H9 (cell line): Measurements from ENCODE around the gene BICD1. TPM values are rescaled to one million over a fixed set of nuclear protein-coding genes. Genes with fewer than 3 reads are reported as not detected.
A peak's percentile ranks its signal among the peaks of the same experiment; 100 is the strongest.
"Not testable (repeated sequence)": the region's sequence is repeated elsewhere in the genome, so short reads cannot be mapped to it uniquely, and the experiment has no call there.

Experiments
- DNase-seq: peaks from one replicate; pipeline ENCODE4 v3.0.0-alpha.2; 2017
- H2AFZ ChIP-seq: one replicate; pipeline ENCODE4 v1.6.1; 2013; ENCODE audit warnings: mild to moderate bottlenecking, low read length, control low read depth, moderate library complexity
- H2AK5ac ChIP-seq: 2 replicates; pipeline ENCODE4 v1.6.1; 2013; ENCODE audit warnings: low read length, control low read depth, mixed read lengths; ENCODE audit not compliant: insufficient read length
- H2BK120ac ChIP-seq: one replicate; pipeline ENCODE4 v1.6.1; 2013; ENCODE audit warnings: low read depth, mild to moderate bottlenecking, low read length, control low read depth, inconsistent platforms; ENCODE audit not compliant: poor library complexity, severe bottlenecking
- H2BK12ac ChIP-seq: 2 replicates; pipeline ENCODE4 v1.6.1; 2013; ENCODE audit warnings: low read length, control low read depth, mixed read lengths, low read depth; ENCODE audit not compliant: insufficient read length
- H2BK15ac ChIP-seq: 2 replicates; pipeline ENCODE4 v1.6.1; 2013; ENCODE audit warnings: low read depth, low read length, control low read depth
- H2BK20ac ChIP-seq: one replicate; pipeline ENCODE4 v1.6.1; 2013; ENCODE audit warnings: low read depth, mild to moderate bottlenecking, low read length, control low read depth, inconsistent platforms; ENCODE audit not compliant: poor library complexity, severe bottlenecking
- H2BK5ac ChIP-seq: 2 replicates; pipeline ENCODE4 v1.6.1; 2013; ENCODE audit warnings: low read length, control low read depth, mixed read lengths; ENCODE audit not compliant: insufficient read length
- H3K14ac ChIP-seq: 2 replicates; pipeline ENCODE4 v1.6.1; 2013; ENCODE audit warnings: low read length, control low read depth; ENCODE audit not compliant: insufficient read depth
- H3K18ac ChIP-seq: 2 replicates; pipeline ENCODE4 v1.6.1; 2013; ENCODE audit warnings: low read depth, mild to moderate bottlenecking, mixed read lengths, low read length, control low read depth; ENCODE audit not compliant: insufficient read length
- H3K23ac ChIP-seq: 2 replicates; pipeline ENCODE4 v1.6.1; 2013; ENCODE audit warnings: low read length, control low read depth, mixed read lengths, low read depth; ENCODE audit not compliant: insufficient read length
- H3K23me2 ChIP-seq: 2 replicates; pipeline ENCODE4 v1.6.1; 2013; ENCODE audit warnings: low read depth, mild to moderate bottlenecking, mixed read lengths, low read length, control low read depth; ENCODE audit not compliant: insufficient read length, poor library complexity, severe bottlenecking
- H3K27ac ChIP-seq: 2 replicates; pipeline ENCODE4 v1.5.1; 2013; ENCODE audit warnings: low read length, control low read depth, mixed read lengths, low read depth; ENCODE audit not compliant: insufficient read length
- H3K27me3 ChIP-seq: 2 replicates; pipeline ENCODE4 v1.6.1; 2013; ENCODE audit warnings: low read length, control low read depth, inconsistent platforms; ENCODE audit not compliant: insufficient read depth
- H3K4ac ChIP-seq: 2 replicates; pipeline ENCODE4 v1.6.1; 2013; ENCODE audit warnings: low read depth, mild to moderate bottlenecking, control low read depth, inconsistent platforms, low read length, moderate library complexity
- H3K4me1 ChIP-seq: 2 replicates; pipeline ENCODE4 v1.6.1; 2013; ENCODE audit warnings: low read length, control low read depth, inconsistent platforms; ENCODE audit not compliant: insufficient read depth
- H3K4me2 ChIP-seq: 2 replicates; pipeline ENCODE4 v1.6.1; 2013; ENCODE audit warnings: low read length, control low read depth, mixed read lengths; ENCODE audit not compliant: insufficient read length, insufficient read depth
- H3K56ac ChIP-seq: 2 replicates; pipeline ENCODE4 v1.6.1; 2013; ENCODE audit warnings: low read depth, mild to moderate bottlenecking, mixed read lengths, low read length, control low read depth; ENCODE audit not compliant: insufficient read length
- H3K79me1 ChIP-seq: 2 replicates; pipeline ENCODE4 v1.6.1; 2013; ENCODE audit warnings: low read depth, mild to moderate bottlenecking, moderate library complexity, low read length, control low read depth, inconsistent platforms; ENCODE audit not compliant: insufficient read depth, poor library complexity, severe bottlenecking
- H3K79me2 ChIP-seq: 2 replicates; pipeline ENCODE4 v1.6.1; 2013; ENCODE audit warnings: low read length, control low read depth, inconsistent platforms; ENCODE audit not compliant: insufficient read depth
- H3K9ac ChIP-seq: 2 replicates; pipeline ENCODE4 v1.6.1; 2013; ENCODE audit warnings: low read length, control low read depth, mixed read lengths; ENCODE audit not compliant: insufficient read length; ENCODE audit errors: extremely low read depth
- H3K9me3 ChIP-seq: one replicate; pipeline ENCODE4 v1.6.1; 2013; ENCODE audit warnings: low read depth, low read length, inconsistent platforms; ENCODE audit not compliant: control insufficient read depth
- H3T11ph ChIP-seq: one replicate; pipeline ENCODE4 v1.6.1; 2013; ENCODE audit warnings: mild to moderate bottlenecking, low read length, control low read depth, inconsistent platforms
- H4K20me1 ChIP-seq: one replicate; pipeline ENCODE4 v1.6.1; 2013; ENCODE audit not compliant: control insufficient read depth, insufficient read length, insufficient read depth
- H4K5ac ChIP-seq: 2 replicates; pipeline ENCODE4 v1.6.1; 2013; ENCODE audit warnings: low read depth, mild to moderate bottlenecking, mixed read lengths, low read length, control low read depth; ENCODE audit not compliant: insufficient read length
- H4K8ac ChIP-seq: replicated peaks from 2 replicates; pipeline ENCODE4 v1.6.1; 2013; ENCODE audit warnings: low read length, control low read depth, mixed read lengths, low read depth; ENCODE audit not compliant: insufficient read length
- H4K91ac ChIP-seq: 2 replicates; pipeline ENCODE4 v1.6.1; 2013; ENCODE audit warnings: low read depth, mild to moderate bottlenecking, moderate library complexity, mixed read lengths, low read length, control low read depth; ENCODE audit not compliant: insufficient read length
- H3K27ac Mint-ChIP-seq, 3 experiments: 2 replicates in 2 of 3; 3 replicates in 1 of 3; pipeline ENCODE4 v1.8.0; 2020 to 2021; ENCODE audit warnings: mixed read lengths in 3 of 3, mild to moderate bottlenecking in 1 of 3, moderate library complexity in 1 of 3
- H3K27me3 Mint-ChIP-seq: 2 replicates; pipeline ENCODE4 v1.8.0; 2021; ENCODE audit warnings: low read depth, mild to moderate bottlenecking, moderate library complexity, mixed read lengths
- H3K36me3 Mint-ChIP-seq, 3 experiments: 2 replicates in 2 of 3; 3 replicates in 1 of 3; pipeline ENCODE4 v1.8.0; 2020 to 2021; ENCODE audit warnings: low read depth in 3 of 3, mixed read lengths in 3 of 3; ENCODE audit not compliant: insufficient read depth in 1 of 3
- H3K4me1 Mint-ChIP-seq, 2 experiments: 2 replicates each; pipeline ENCODE4 v1.8.0; 2020; ENCODE audit warnings: mixed read lengths in 2 of 2
- H3K4me3 Mint-ChIP-seq, 2 experiments: 2 replicates in 1 of 2; 3 replicates in 1 of 2; pipeline ENCODE4 v1.8.0; 2020 to 2021; ENCODE audit warnings: mild to moderate bottlenecking in 2 of 2, mixed read lengths in 2 of 2, moderate library complexity in 1 of 2
- H3K9me3 Mint-ChIP-seq, 2 experiments: 2 replicates in 1 of 2; 3 replicates in 1 of 2; pipeline ENCODE4 v1.8.0; 2020; ENCODE audit warnings: mild to moderate bottlenecking in 2 of 2, mixed read lengths in 2 of 2, moderate library complexity in 1 of 2
- CTCF ChIP-seq: fragments of 200-600 bp; sonication (generic); conservative IDR thresholded peaks from 3 replicates; pipeline ENCODE4 v1.8.0; 2021; ENCODE audit warnings: antibody characterized with exemption, mild to moderate bottlenecking
- WGBS: extraction: QIAGEN DNeasy Blood & Tissue Kit; methylation state at CpG from one replicate; pipeline ENCODE4 v1.1.7; 2013; ENCODE audit warnings: missing lambda C conversion rate, low lambda C conversion rate, mixed read lengths; ENCODE audit not compliant: insufficient read length; ENCODE audit errors: extremely low coverage; 5-methylcytosine and 5-hydroxymethylcytosine counted together
- total RNA-seq: library from RNA; stranded (reverse); gene quantifications from 2 replicates; pipeline ENCODE4 v1.2.1, GENCODE V29; 2021

BICD1 gene
- total RNA-seq, 1 experiment from 2014 or later = 134 TPM

GRCh38 chr12:32183650-32184049 is 77.0 kb downstream of the BICD1 start:
- H3K4me2 ChIP-seq = no peak overlapping the region
- no peaks in the 10 kb centered on the region for H3K79me2 ChIP-seq
- no peaks in the 10 kb centered on the region for H3K23me2 ChIP-seq
- H3K23ac ChIP-seq = no peak overlapping the region
- H4K8ac ChIP-seq = no peak overlapping the region
- H2AFZ ChIP-seq = no peak overlapping the region
- no peak overlapping the region for H3K27ac Mint-ChIP-seq
- no peak overlapping the region for H3K56ac ChIP-seq
- TF ChIP-seq CTCF = no peak
- H3K79me1 ChIP-seq = no peaks in the 10 kb centered on the region
- no peak overlapping the region for H2BK120ac ChIP-seq
- no peak overlapping the region for H2BK5ac ChIP-seq
- no peak overlapping the region for H3K27ac ChIP-seq
- no peak overlapping the region for H3K14ac ChIP-seq
- peaks cover 6 to 50% (median 24%) of the 10 kb centered on the region in 3 experiments; a peak in 6 of 7 replicates for H3K36me3 Mint-ChIP-seq
- no peaks in the 10 kb centered on the region for H3K27me3 Mint-ChIP-seq
- peaks cover 15 to 20% of the 10 kb centered on the region in 2 experiments for H3K4me1 Mint-ChIP-seq
- no peak overlapping the region for H3K9ac ChIP-seq
- no peaks in the 10 kb centered on the region for H4K20me1 ChIP-seq
- H2BK15ac ChIP-seq = no peak overlapping the region
- no peaks in the 10 kb centered on the region for H3K27me3 ChIP-seq
- WGBS = no CpG with 5 or more reads among the region's 1 CpG
- H3K4ac ChIP-seq = no peak overlapping the region
- no peak overlapping the region for H4K5ac ChIP-seq
- DNase-seq = no peak
- H3T11ph ChIP-seq = no peak overlapping the region
- H4K91ac ChIP-seq = no peak overlapping the region
- H3K18ac ChIP-seq = no peak overlapping the region
- no peaks in the 10 kb centered on the region for H3K4me1 ChIP-seq
- no peak overlapping the region for H2BK12ac ChIP-seq
- H3K9me3 Mint-ChIP-seq = no peaks in the 10 kb centered on the region
- no peak overlapping the region for H3K4me3 Mint-ChIP-seq
- no peak overlapping the region for H2AK5ac ChIP-seq
- H3K9me3 ChIP-seq = no peaks in the 10 kb centered on the region
- no peak overlapping the region for H2BK20ac ChIP-seq

DNA sequence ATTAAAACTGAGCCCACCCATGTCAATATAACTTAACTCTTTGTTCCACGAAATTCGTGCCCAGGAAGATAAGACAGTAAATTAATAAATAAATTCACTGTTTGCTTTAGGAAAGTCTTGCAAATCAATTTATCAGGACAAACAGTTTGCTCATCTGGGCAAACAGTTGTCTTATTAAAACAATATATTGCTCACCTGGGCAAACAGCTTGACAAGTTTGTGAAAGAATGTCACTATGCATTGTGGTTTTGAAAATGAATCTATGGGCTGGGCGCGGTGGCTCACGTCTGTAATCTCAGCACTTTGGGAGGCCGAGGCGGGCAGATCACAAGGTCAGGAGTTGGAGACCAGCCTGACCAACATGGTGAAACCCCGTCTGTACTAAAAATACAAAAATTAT is 80.5 kb downstream of the BICD1 start:
- H3K27ac Mint-ChIP-seq = peak overlapping the region in 2 of 3 experiments; percentile 82 to 90; a peak in 2 of 7 replicates
- H3K14ac ChIP-seq, H3K9ac ChIP-seq, DNase-seq, H3K4me2 ChIP-seq, H3K4me3 Mint-ChIP-seq, H3T11ph ChIP-seq, H4K91ac ChIP-seq, H3K27me3 ChIP-seq, H2BK15ac ChIP-seq, H3K9me3 ChIP-seq, H3K23me2 ChIP-seq, H2AK5ac ChIP-seq, H3K4me1 ChIP-seq, H3K56ac ChIP-seq, H2BK20ac ChIP-seq, H3K9me3 Mint-ChIP-seq, H3K79me1 ChIP-seq, H3K23ac ChIP-seq, H2AFZ ChIP-seq, H3K4ac ChIP-seq, H3K27ac ChIP-seq, H3K79me2 ChIP-seq, H2BK5ac ChIP-seq, H3K4me1 Mint-ChIP-seq, H2BK120ac ChIP-seq, H4K8ac ChIP-seq, H3K18ac ChIP-seq, H4K5ac ChIP-seq, H4K20me1 ChIP-seq, H2BK12ac ChIP-seq, H3K27me3 Mint-ChIP-seq: not testable (repeated sequence)
- H3K36me3 Mint-ChIP-seq = peaks cover 16 to 65% (median 41%) of the 10 kb centered on the region in 3 experiments
- no CpG with 5 or more reads among the region's 8 CpGs for WGBS
